Activated CD4-positive, alpha-beta T cell treated with anti-CD3 and anti-CD28 coated beads, Interleukin-2, amount 50 U/mL, for 48 hours (primary cell): ENCODE results near the gene SEC31A.
"Not testable (repeated sequence)": the region's sequence is repeated elsewhere in the genome, so short reads cannot be mapped to it uniquely, and the experiment has no call there.

Experiments
- DNase-seq, 2 experiments: peaks; one replicate each; pipeline ENCODE4 v3.0.0-alpha.2; 2020

Gene SEC31A, protein sequence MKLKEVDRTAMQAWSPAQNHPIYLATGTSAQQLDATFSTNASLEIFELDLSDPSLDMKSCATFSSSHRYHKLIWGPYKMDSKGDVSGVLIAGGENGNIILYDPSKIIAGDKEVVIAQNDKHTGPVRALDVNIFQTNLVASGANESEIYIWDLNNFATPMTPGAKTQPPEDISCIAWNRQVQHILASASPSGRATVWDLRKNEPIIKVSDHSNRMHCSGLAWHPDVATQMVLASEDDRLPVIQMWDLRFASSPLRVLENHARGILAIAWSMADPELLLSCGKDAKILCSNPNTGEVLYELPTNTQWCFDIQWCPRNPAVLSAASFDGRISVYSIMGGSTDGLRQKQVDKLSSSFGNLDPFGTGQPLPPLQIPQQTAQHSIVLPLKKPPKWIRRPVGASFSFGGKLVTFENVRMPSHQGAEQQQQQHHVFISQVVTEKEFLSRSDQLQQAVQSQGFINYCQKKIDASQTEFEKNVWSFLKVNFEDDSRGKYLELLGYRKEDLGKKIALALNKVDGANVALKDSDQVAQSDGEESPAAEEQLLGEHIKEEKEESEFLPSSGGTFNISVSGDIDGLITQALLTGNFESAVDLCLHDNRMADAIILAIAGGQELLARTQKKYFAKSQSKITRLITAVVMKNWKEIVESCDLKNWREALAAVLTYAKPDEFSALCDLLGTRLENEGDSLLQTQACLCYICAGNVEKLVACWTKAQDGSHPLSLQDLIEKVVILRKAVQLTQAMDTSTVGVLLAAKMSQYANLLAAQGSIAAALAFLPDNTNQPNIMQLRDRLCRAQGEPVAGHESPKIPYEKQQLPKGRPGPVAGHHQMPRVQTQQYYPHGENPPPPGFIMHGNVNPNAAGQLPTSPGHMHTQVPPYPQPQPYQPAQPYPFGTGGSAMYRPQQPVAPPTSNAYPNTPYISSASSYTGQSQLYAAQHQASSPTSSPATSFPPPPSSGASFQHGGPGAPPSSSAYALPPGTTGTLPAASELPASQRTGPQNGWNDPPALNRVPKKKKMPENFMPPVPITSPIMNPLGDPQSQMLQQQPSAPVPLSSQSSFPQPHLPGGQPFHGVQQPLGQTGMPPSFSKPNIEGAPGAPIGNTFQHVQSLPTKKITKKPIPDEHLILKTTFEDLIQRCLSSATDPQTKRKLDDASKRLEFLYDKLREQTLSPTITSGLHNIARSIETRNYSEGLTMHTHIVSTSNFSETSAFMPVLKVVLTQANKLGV

DNA sequence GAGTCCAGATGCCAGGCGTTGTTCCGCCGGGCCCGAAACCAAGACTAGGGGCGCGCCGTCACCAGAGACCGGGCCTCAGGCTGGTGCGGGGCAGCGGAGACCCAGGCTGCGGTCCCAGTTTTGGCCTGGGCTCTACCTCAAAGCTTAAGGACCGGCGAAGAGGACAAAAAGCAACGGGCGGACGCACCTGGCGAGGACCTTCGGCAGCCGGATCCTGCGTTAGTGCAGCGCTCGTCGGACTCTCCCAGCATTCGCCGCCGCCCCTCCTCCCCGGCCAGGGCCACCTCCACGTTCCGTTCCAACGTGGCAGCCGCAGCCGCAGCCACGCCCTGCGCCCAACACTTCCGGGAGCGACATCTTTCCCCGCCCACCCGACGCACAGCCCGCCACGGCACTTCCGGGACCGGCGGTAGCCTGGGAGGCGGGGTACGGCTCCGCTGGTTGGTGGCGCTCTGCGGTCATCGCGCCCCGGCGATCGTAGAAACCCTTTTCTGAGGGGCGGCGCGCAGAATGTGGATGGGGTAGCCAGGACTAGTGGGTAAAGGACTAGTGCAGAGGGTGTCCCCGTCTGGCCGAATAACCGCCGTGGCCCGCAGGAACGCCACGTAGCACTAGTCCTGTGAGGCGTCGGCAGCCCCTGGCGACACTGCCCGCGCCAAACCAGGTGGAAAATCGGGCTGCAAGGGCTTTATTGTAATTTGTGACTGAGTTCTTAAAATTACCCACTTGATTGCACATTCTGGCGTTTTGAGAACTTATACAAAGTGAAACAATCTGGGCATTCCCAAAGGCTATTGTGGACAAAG lies at the start of gene SEC31A:
Gene SEC31A (minus strand): TSS at position 253 of the 806 bp plus-strand sequence. CDS start 9,217 bp downstream, outside the sequence.
- peak; percentile 97 to 98 for DNase-seq

- no peak for DNase-seq
These were observed 48.5 kb upstream of the SEC31A start for GRCh38 chr4:82939414-82939813.

DNA sequence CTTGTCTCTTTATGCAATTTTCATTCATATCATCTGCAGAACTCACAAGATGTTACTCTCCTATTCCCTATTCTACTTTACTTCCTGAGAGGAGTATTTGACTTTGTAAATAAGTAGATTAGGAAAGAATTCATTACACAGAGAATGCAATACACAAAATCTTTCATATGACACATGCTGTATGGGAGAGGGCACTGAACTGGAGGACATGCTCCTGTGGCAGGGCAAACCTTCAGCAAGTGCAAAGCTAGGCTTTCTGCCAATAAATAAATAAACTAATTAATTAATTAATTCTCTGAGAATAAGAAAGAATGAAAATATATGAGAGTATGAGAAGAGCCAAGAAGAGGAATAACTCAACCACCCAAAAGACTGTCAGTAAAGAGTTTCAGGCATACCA lies 43.5 kb upstream of the SEC31A start:
- no peak for DNase-seq

- DNase-seq, result no peak
These were observed 40.1 kb upstream of the SEC31A start for GRCh38 chr4:82930848-82931755.

DNA sequence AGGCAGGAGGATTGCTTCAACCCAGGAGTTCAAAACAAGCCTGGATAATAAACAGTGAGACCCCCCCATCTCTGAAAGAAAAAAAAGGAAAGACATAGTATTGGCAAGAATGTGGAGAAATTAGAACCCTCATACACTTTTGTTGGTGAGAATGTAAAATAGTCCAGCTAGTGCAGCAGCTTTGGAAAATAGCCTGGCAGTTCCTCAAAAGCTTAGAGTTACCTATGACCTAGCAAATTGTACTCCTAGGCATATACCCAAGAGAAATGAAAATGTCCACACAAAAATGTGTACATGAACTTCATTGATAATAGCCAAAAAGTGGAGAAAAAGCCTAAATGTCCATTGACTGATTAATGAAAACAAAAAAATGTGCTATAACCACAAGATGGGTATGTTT lies 30.8 kb upstream of the SEC31A start:
- no peak for DNase-seq

- no peak for DNase-seq
These were observed 28.4 kb upstream of the SEC31A start for GRCh38 chr4:82919386-82919785.

DNA sequence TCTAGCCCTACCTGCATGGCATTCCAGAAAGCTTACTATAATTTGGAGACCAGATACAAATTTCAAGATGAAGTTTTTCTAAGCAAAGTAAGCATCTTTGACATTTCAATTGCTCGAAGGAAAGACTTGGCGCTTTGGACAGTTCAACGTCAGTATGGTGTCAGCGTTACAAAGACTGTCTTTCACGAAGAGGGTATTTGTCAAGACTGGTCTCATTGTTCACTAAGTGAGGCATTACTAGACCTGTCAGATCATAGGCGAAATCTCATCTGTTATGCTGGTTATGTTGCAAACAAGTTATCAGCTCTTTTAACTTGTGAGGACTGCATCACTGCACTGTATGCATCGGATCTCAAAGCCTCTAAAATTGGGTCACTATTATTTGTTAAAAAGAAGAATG lies 27.1 kb upstream of the SEC31A start:
- DNase-seq, result no peak

DNA sequence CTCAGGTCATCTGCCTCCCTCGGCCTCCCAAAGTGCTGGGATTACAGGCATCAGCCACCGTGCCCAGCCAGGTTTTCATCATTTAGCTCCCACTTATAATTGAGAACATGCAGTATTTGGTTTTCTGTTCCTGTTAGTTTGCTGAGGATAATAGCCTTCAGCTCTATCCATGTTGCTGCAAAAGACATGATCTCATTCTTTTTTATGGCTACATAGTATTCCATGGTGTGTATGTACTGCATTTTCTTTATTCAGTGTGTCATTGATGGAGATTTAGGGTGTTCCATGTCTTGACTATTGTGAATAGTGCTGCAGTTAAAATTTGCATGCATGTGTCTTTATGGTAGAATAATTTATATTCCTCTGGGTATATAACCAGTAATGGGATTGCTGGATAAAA lies 23.0 kb upstream of the SEC31A start:
- DNase-seq, result not testable (repeated sequence)

DNA sequence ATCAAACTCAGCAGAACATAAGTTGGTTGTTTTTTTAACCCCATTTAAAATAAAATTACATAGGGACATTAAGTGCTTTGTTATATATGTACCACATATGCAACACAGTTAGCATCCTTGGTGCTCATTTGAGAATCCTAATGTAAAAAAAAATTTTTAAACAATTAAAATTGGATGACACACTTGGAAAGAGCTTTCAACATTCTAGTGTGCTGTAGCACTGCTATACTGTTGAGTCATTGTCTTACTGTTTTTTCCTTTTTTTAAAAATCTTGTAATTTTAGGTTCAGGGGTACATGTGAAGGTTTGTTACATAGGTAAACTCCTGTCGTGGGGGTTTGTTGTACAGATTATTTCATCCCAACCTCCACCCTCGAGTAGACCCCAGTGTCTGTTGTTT lies 22.4 kb upstream of the SEC31A start:
- no peak for DNase-seq

GRCh38 chr4:82909326-82909725 lies 18.4 kb upstream of the SEC31A start:
- no peak for DNase-seq

GRCh38 chr4:82906469-82906868 lies 15.5 kb upstream of the SEC31A start:
- no peak for DNase-seq

GRCh38 chr4:82905205-82905604 lies 14.3 kb upstream of the SEC31A start:
- peak in 1 of 2 experiments; percentile 35 for DNase-seq

- DNase-seq, result no peak
These were observed 12.8 kb upstream of the SEC31A start for GRCh38 chr4:82903737-82904136.

DNA sequence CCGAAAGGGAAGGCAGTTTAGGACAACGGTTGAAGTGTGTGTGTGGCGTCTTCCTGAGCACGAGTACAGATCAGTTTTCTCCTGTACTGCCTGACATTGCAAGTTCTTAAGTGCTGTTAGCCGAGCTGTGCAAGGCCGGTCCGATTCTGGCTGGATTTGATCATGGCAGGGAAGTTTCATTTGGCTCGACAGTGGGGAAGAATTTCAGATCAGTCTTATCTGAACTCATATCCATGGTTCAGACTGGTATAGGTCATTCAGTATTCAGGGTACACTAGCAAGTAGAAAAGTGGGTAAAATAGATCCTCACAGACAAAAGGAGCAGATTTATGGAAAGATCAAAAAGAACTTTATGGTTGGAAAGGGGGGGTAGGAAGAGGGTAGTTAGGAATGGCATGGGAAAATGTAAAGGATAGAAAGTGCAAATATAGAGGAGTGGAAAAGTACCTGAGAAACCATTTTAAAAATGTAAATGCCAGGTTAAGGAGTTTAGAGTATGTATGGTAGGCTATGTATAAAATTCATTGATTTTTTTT lies 10.3 kb upstream of the SEC31A start:
- no peak for DNase-seq

GRCh38 chr4:82900411-82901182 lies 9.6 kb upstream of the SEC31A start, which contains the start of gene THAP9:
TSS of gene THAP9 (plus strand) at chr4:82900735. CDS start at chr4:82900803, 68 bp downstream.
- peak; percentile 96 to 98 for DNase-seq

DNA sequence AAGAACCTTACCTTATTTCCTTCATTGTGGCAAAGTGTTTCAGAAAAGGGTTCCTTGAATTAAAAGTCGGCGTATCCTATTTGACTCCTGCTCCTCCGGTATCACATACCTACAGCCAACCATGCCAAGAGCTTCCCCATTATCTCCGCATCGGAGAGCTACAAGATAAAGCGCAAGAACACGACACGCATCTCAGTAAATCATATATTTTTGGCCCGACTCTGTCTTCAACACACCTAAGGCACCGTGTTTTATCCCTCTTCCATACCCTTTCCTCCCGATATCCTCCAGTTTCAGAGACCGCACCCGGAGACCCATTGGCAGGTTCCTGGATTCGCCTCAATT lies 9.1 kb upstream of the SEC31A start:
- DNase-seq, result no peak

- no peak for DNase-seq
These were observed 8.6 kb upstream of the SEC31A start for GRCh38 chr4:82899374-82900065.

- DNase-seq, result no peak
These were observed 7.6 kb upstream of the SEC31A start for GRCh38 chr4:82898322-82899243.
